Peyer's patch (tissue), 4 donors: ENCODE results near the gene CYB5R3. TPM values are rescaled to one million over a fixed set of nuclear protein-coding genes. Genes with fewer than 3 reads are reported as not detected.
A peak's percentile ranks its signal among the peaks of the same experiment; 100 is the strongest.

ENCODE experiments used
- DNase-seq, 3 donors: peaks; one replicate each; pipeline ENCODE4 v3.0.0-alpha.2; 2017 to 2019
- H3K27ac ChIP-seq, 4 donors: fragments of 200-600 bp; sonication (generic); one replicate each; pipeline ENCODE4 v1.5.1; 2016 to 2019
- H3K27me3 ChIP-seq, 2 donors: fragments of 200-600 bp; sonication (generic); one replicate each; pipeline ENCODE4 v1.5.1; 2019
- H3K36me3 ChIP-seq, 3 donors: fragments of 200-600 bp; sonication (generic); one replicate each; pipeline ENCODE4 v1.5.1; 2016 to 2019
- H3K4me1 ChIP-seq, 4 donors: fragments of 200-600 bp; sonication (generic); one replicate each; pipeline ENCODE4 v1.5.1; 2016 to 2019
- H3K4me3 ChIP-seq, 4 donors: fragments of 200-600 bp; sonication (generic); 1 replicate in 3 of 4; 2 replicates in 1 of 4; pipeline ENCODE4 v1.5.1; 2016 to 2019; ENCODE audit warnings: mild to moderate bottlenecking in 1 of 4
- H3K9me3 ChIP-seq, 4 donors: fragments of 200-600 bp; sonication (generic); one replicate each; pipeline ENCODE4 v1.5.1; 2016 to 2019; ENCODE audit warnings: mild to moderate bottlenecking in 1 of 4
- POLR2A ChIP-seq, 2 donors: fragments of 450-650 bp; IDR thresholded peaks; one replicate each; pipeline ENCODE4 v1.5.1; 2017; ENCODE audit warnings: antibody characterized with exemption in 2 of 2, mild to moderate bottlenecking in 2 of 2, moderate library complexity in 2 of 2
- total RNA-seq, 4 donors: library from RNA; depleted of rRNA; stranded (reverse); fragments of >200 nt; gene quantifications; one replicate each; pipeline ENCODE4 v1.1.0, GENCODE V29; 2016
- TF ChIP-seq, protein P1 (sequence below), 6 experiments: fragments of 450-650 bp in 4 of 6; fragments of 200-600 bp in 2 of 6; sonication (generic) in 1 of 6; IDR thresholded peaks; one replicate each; pipeline ENCODE4 v1.5.1; 2017 to 2019; ENCODE audit warnings: antibody characterized with exemption in 6 of 6, mild to moderate bottlenecking in 3 of 6, moderate library complexity in 1 of 6

Gene CYB5R3
- total RNA-seq, 4 donors from 2014 or later, result 59.4 to 147 (median 117) TPM

GRCh38 chr22:42645341-42645937 lies 3.8 kb downstream of the CYB5R3 start:
- Histone ChIP-seq H3K27ac (peak overlapping the region; percentile 42 to 98 (median 74)), H3K4me1 (peaks cover 18 to 71% (median 36%) of the 10 kb centered on the region in 4 donors), H3K4me3 (peak overlapping the region in 2 of 4 donors; percentile 43), H3K27me3 (no peaks in the 10 kb centered on the region), H3K9me3 (no peaks in the 10 kb centered on the region), H3K36me3 (no peaks in the 10 kb centered on the region)
- TF ChIP-seq POLR2A (IDR thresholded peaks at IDR 0.05), result no peak
- TF ChIP-seq, protein P1, sequence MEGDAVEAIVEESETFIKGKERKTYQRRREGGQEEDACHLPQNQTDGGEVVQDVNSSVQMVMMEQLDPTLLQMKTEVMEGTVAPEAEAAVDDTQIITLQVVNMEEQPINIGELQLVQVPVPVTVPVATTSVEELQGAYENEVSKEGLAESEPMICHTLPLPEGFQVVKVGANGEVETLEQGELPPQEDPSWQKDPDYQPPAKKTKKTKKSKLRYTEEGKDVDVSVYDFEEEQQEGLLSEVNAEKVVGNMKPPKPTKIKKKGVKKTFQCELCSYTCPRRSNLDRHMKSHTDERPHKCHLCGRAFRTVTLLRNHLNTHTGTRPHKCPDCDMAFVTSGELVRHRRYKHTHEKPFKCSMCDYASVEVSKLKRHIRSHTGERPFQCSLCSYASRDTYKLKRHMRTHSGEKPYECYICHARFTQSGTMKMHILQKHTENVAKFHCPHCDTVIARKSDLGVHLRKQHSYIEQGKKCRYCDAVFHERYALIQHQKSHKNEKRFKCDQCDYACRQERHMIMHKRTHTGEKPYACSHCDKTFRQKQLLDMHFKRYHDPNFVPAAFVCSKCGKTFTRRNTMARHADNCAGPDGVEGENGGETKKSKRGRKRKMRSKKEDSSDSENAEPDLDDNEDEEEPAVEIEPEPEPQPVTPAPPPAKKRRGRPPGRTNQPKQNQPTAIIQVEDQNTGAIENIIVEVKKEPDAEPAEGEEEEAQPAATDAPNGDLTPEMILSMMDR (IDR thresholded peaks at IDR 0.05), result no peak
- no peak for DNase-seq

- H3K9me3 ChIP-seq, result no peaks in the 10 kb centered on the region
- peak overlapping the region; percentile 42 to 98 (median 74) for H3K27ac ChIP-seq
- no peak for DNase-seq
- no peaks in the 10 kb centered on the region for H3K27me3 ChIP-seq
- H3K4me1 ChIP-seq, result peaks cover 18 to 71% (median 36%) of the 10 kb centered on the region in 4 donors
- H3K4me3 ChIP-seq, result peak overlapping the region in 2 of 4 donors; percentile 43
- no peaks in the 10 kb centered on the region for H3K36me3 ChIP-seq
- no peak for TF ChIP-seq POLR2A (IDR thresholded peaks at IDR 0.05)
- TF ChIP-seq, protein P1 (IDR thresholded peaks at IDR 0.05), result no peak
Observed at GRCh38 chr22:42644422-42645340, 4.5 kb downstream of the CYB5R3 start.

DNA sequence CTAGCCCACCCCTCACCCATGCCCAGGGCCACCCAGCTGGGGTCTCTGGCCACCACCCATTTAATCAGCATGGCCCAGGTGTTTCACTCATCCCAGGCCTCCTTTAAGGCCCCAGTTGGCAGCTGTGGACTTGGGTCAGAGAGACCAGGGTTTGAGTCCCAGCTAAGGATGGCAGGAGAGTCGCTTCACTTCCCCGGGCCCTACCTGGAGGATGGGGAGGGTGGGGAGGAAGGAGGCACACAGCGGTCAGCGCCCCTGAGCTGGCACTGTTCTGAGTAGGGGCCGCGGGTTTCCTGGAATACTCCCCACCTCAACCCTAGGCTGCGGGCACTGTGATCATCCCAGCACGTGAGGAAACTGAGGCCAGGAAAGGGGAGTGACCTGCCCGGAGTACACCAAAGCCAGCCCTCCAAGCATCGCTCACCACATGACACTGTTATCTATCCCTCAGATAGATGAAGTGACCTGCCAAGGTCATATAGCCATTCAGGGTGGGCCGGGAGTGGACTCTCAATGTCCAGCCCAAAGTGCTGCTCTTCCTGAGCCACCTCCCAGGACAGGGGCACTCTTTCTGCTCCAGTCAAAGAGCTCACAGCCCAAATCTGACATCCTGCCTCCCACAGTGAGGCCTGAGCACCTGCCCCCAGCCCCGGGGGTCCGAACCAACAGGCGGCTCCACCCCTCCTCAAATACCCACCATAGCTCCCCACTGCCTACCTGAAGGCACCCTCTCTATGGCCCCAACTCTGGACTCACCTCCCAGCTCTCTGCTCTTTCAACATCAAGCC lies 5.4 kb downstream of the CYB5R3 start:
- Histone ChIP-seq H3K4me1 (peaks cover 18 to 71% (median 36%) of the 10 kb centered on the region in 4 donors), H3K27ac (peak overlapping the region in 3 of 4 donors; percentile 52 to 98 (median 85)), H3K27me3 (no peaks in the 10 kb centered on the region), H3K36me3 (no peaks in the 10 kb centered on the region), H3K4me3 (no peak overlapping the region), H3K9me3 (no peaks in the 10 kb centered on the region)
- no peak for TF ChIP-seq POLR2A (IDR thresholded peaks at IDR 0.05)
- TF ChIP-seq, protein P1 (IDR thresholded peaks at IDR 0.05), result no peak
- DNase-seq, result no peak

GRCh38 chr22:42642806-42643633 lies 6.2 kb downstream of the CYB5R3 start:
- H3K4me1 ChIP-seq, result peaks cover 13 to 66% (median 31%) of the 10 kb centered on the region in 4 donors
- H3K27me3 ChIP-seq, result no peaks in the 10 kb centered on the region
- no peaks in the 10 kb centered on the region for H3K9me3 ChIP-seq
- H3K4me3 ChIP-seq, result no peak overlapping the region
- peak overlapping the region in 2 of 4 donors; percentile 10 to 42 for H3K27ac ChIP-seq
- no peak for DNase-seq
- TF ChIP-seq POLR2A (IDR thresholded peaks at IDR 0.05), result no peak
- TF ChIP-seq, protein P1 (IDR thresholded peaks at IDR 0.05), result no peak
- H3K36me3 ChIP-seq, result no peaks in the 10 kb centered on the region
